Smooth muscle cell (in vitro differentiated cells): ENCODE measurements around the gene SND1. TPM values are rescaled to one million over a fixed set of nuclear protein-coding genes. Genes with fewer than 3 reads are reported as not detected.

Experiments
- DNase-seq: peaks from one replicate; lab custom pipeline; 2025; ENCODE audit not compliant: unreplicated experiment; lab: John Stamatoyannopoulos, UW
- H2AFZ ChIP-seq: fragments of 200-600 bp; sonication (generic); 2 replicates; pipeline ENCODE4 v1.6.0; 2016; ENCODE audit warnings: antibody characterized with exemption, low read depth, mild to moderate bottlenecking
- H3F3A ChIP-seq: fragments of 200-600 bp; sonication (generic); 2 replicates; pipeline ENCODE4 v1.6.0; 2017; ENCODE audit warnings: antibody characterized with exemption, low read depth
- H3K27ac ChIP-seq: fragments of 200-600 bp; sonication (generic); 2 replicates; pipeline ENCODE4 v1.5.1; 2016; ENCODE audit warnings: low read depth, mild to moderate bottlenecking
- H3K27me3 ChIP-seq: fragments of 200-600 bp; sonication (generic); 2 replicates; pipeline ENCODE4 v1.6.1; 2016; ENCODE audit warnings: low read depth, mild to moderate bottlenecking
- H3K36me3 ChIP-seq: fragments of 200-600 bp; sonication (generic); 2 replicates; pipeline ENCODE4 v1.5.1; 2016; ENCODE audit warnings: low read depth
- H3K4me1 ChIP-seq: fragments of 200-600 bp; sonication (generic); 2 replicates; pipeline ENCODE4 v1.5.1; 2016; ENCODE audit warnings: low read depth
- H3K4me2 ChIP-seq: fragments of 200-600 bp; sonication (generic); 2 replicates; pipeline ENCODE4 v1.6.0; 2016; ENCODE audit warnings: mild to moderate bottlenecking
- H3K4me3 ChIP-seq: fragments of 200-600 bp; sonication (generic); 2 replicates; pipeline ENCODE4 v1.5.1; 2016; ENCODE audit warnings: mild to moderate bottlenecking
- H3K79me2 ChIP-seq: fragments of 200-600 bp; sonication (generic); 2 replicates; pipeline ENCODE4 v1.6.0; 2016; ENCODE audit warnings: low read depth, mild to moderate bottlenecking
- H3K9ac ChIP-seq: fragments of 200-600 bp; sonication (generic); 2 replicates; pipeline ENCODE4 v1.6.0; 2016; ENCODE audit warnings: low read depth
- H3K9me3 ChIP-seq: fragments of 200-600 bp; sonication (generic); replicated peaks from 2 replicates; pipeline ENCODE4 v1.5.1; 2016; ENCODE audit warnings: low read depth
- H4K20me1 ChIP-seq: fragments of 200-600 bp; sonication (generic); 2 replicates; pipeline ENCODE4 v1.6.0; 2016; ENCODE audit warnings: low read depth
- WGBS: methylation state at CpG from one replicate; pipeline ENCODE4 v1.1.7; 2016; ENCODE audit warnings: low lambda C conversion rate; 5-methylcytosine and 5-hydroxymethylcytosine counted together
- polyA plus RNA-seq: library from polyadenylated mRNA; unstranded; fragments of >200 nt; fragmentation: Nextera tagmentation; extraction: Ambion mirVana; gene quantifications from 2 replicates; pipeline ENCODE4 v1.2.1, GENCODE V29; 2016
- total RNA-seq: library from RNA; depleted of rRNA; stranded (reverse); fragments of >200 nt; gene quantifications from 2 replicates; pipeline ENCODE4 v1.2.3, GENCODE V29; 2014
- TF ChIP-seq, protein P1 (sequence below): fragments of 200-600 bp; sonication (generic); IDR thresholded peaks from 2 replicates; pipeline ENCODE4 v1.5.1; 2017; ENCODE audit warnings: borderline replicate concordance, mild to moderate bottlenecking, antibody characterized with exemption; ENCODE audit not compliant: insufficient read depth, poor library complexity, severe bottlenecking

SND1 gene
- total and polyA plus RNA-seq, 2 experiments from 2014 or later: 129 to 136 TPM

- peaks cover 86% of the 10 kb centered on the region for H4K20me1 ChIP-seq
- 98% methylated on average over 6 of the region's 6 CpGs for WGBS
Measured at GRCh38 chr7:127935847-127936376, 283.9 kb downstream of the SND1 start.

GRCh38 chr7:127937066-127937680, 285.2 kb downstream of the SND1 start:
- Histone ChIP-seq H3K4me1 (peaks cover 30% of the 10 kb centered on the region), H3K79me2 (peaks cover 26% of the 10 kb centered on the region), H3K9me3 (no peaks in the 10 kb centered on the region), H4K20me1 (peaks cover 97% of the 10 kb centered on the region), H3K27ac (no peak overlapping the region), H3K4me2 (no peak overlapping the region), H2AFZ (no peak overlapping the region), H3K27me3 (no peaks in the 10 kb centered on the region), H3K9ac (no peak overlapping the region), H3K4me3 (no peak overlapping the region), H3F3A (no peaks in the 10 kb centered on the region), H3K36me3 (no peaks in the 10 kb centered on the region)
- no peak for DNase-seq
- WGBS: 81% methylated on average over 3 of the region's 3 CpGs
- TF ChIP-seq, protein P1, sequence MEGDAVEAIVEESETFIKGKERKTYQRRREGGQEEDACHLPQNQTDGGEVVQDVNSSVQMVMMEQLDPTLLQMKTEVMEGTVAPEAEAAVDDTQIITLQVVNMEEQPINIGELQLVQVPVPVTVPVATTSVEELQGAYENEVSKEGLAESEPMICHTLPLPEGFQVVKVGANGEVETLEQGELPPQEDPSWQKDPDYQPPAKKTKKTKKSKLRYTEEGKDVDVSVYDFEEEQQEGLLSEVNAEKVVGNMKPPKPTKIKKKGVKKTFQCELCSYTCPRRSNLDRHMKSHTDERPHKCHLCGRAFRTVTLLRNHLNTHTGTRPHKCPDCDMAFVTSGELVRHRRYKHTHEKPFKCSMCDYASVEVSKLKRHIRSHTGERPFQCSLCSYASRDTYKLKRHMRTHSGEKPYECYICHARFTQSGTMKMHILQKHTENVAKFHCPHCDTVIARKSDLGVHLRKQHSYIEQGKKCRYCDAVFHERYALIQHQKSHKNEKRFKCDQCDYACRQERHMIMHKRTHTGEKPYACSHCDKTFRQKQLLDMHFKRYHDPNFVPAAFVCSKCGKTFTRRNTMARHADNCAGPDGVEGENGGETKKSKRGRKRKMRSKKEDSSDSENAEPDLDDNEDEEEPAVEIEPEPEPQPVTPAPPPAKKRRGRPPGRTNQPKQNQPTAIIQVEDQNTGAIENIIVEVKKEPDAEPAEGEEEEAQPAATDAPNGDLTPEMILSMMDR: no peak

More at GRCh38 chr7:127935847-127936376, 283.9 kb downstream of the SND1 start:
- Histone ChIP-seq H3K36me3 (peaks cover 10% of the 10 kb centered on the region), H3K9ac (no peak overlapping the region), H3K9me3 (no peaks in the 10 kb centered on the region), H3K79me2 (peaks cover 24% of the 10 kb centered on the region), H3K4me3 (no peak overlapping the region), H3K27ac (no peak overlapping the region), H3F3A (no peaks in the 10 kb centered on the region), H3K4me2 (no peak overlapping the region), H2AFZ (no peak overlapping the region), H3K4me1 (peaks cover 23% of the 10 kb centered on the region), H3K27me3 (no peaks in the 10 kb centered on the region)
- TF ChIP-seq, protein P1: no peak
- DNase-seq: no peak

DNA sequence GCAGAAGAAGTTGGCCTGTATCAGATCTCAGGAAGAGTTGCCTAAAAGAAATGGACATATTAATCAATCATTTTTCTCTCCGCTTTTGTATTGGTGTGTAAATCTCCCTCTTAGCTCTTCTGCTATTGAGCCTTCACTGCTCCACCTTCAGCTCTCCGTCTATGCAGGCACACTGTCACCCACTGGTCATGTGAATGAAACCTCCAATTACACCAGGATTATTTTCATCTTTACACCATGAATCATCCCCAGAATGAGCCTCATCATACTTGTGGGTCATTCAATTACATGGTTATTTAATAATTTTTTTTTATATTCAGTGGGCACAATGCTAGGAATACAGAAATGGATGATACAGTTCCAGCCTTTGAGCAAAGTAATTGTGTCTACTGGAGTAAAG, 286.6 kb downstream of the SND1 start:
- peak overlapping the region; percentile 48 for H3K4me2 ChIP-seq
- TF ChIP-seq, protein P1: no peak
- no peak overlapping the region for H3K4me3 ChIP-seq
- peak overlapping the region; percentile 46 for H3K27ac ChIP-seq
- peaks cover 100% of the 10 kb centered on the region for H4K20me1 ChIP-seq
- H3K79me2 ChIP-seq: peaks cover 20% of the 10 kb centered on the region
- peaks cover 30% of the 10 kb centered on the region for H3K4me1 ChIP-seq
- H3K36me3 ChIP-seq: no peaks in the 10 kb centered on the region
- 62% methylated on average over 2 of the region's 2 CpGs for WGBS
- no peak for DNase-seq
- no peaks in the 10 kb centered on the region for H3F3A ChIP-seq
- no peaks in the 10 kb centered on the region for H3K27me3 ChIP-seq
- no peaks in the 10 kb centered on the region for H3K9me3 ChIP-seq
- no peak overlapping the region for H3K9ac ChIP-seq
- H2AFZ ChIP-seq: no peak overlapping the region
